Smooth muscle cell (in vitro differentiated cells): ENCODE results near the gene CACNA1A. TPM values are rescaled to one million over a fixed set of nuclear protein-coding genes. Genes with fewer than 3 reads are reported as not detected.

Source experiments
- DNase-seq: peaks from one replicate; lab custom pipeline; 2025; ENCODE audit not compliant: unreplicated experiment; lab: John Stamatoyannopoulos, UW
- H2AFZ ChIP-seq: fragments of 200-600 bp; sonication (generic); 2 replicates; pipeline ENCODE4 v1.6.0; 2016; ENCODE audit warnings: antibody characterized with exemption, low read depth, mild to moderate bottlenecking
- H3F3A ChIP-seq: fragments of 200-600 bp; sonication (generic); 2 replicates; pipeline ENCODE4 v1.6.0; 2017; ENCODE audit warnings: antibody characterized with exemption, low read depth
- H3K27ac ChIP-seq: fragments of 200-600 bp; sonication (generic); 2 replicates; pipeline ENCODE4 v1.5.1; 2016; ENCODE audit warnings: low read depth, mild to moderate bottlenecking
- H3K27me3 ChIP-seq: fragments of 200-600 bp; sonication (generic); 2 replicates; pipeline ENCODE4 v1.6.1; 2016; ENCODE audit warnings: low read depth, mild to moderate bottlenecking
- H3K36me3 ChIP-seq: fragments of 200-600 bp; sonication (generic); 2 replicates; pipeline ENCODE4 v1.5.1; 2016; ENCODE audit warnings: low read depth
- H3K4me1 ChIP-seq: fragments of 200-600 bp; sonication (generic); 2 replicates; pipeline ENCODE4 v1.5.1; 2016; ENCODE audit warnings: low read depth
- H3K4me2 ChIP-seq: fragments of 200-600 bp; sonication (generic); 2 replicates; pipeline ENCODE4 v1.6.0; 2016; ENCODE audit warnings: mild to moderate bottlenecking
- H3K4me3 ChIP-seq: fragments of 200-600 bp; sonication (generic); 2 replicates; pipeline ENCODE4 v1.5.1; 2016; ENCODE audit warnings: mild to moderate bottlenecking
- H3K79me2 ChIP-seq: fragments of 200-600 bp; sonication (generic); 2 replicates; pipeline ENCODE4 v1.6.0; 2016; ENCODE audit warnings: low read depth, mild to moderate bottlenecking
- H3K9ac ChIP-seq: fragments of 200-600 bp; sonication (generic); 2 replicates; pipeline ENCODE4 v1.6.0; 2016; ENCODE audit warnings: low read depth
- H3K9me3 ChIP-seq: fragments of 200-600 bp; sonication (generic); replicated peaks from 2 replicates; pipeline ENCODE4 v1.5.1; 2016; ENCODE audit warnings: low read depth
- H4K20me1 ChIP-seq: fragments of 200-600 bp; sonication (generic); 2 replicates; pipeline ENCODE4 v1.6.0; 2016; ENCODE audit warnings: low read depth
- CTCF ChIP-seq: fragments of 200-600 bp; sonication (generic); IDR thresholded peaks from 2 replicates; pipeline ENCODE4 v1.5.1; 2017; ENCODE audit warnings: borderline replicate concordance, mild to moderate bottlenecking, antibody characterized with exemption; ENCODE audit not compliant: insufficient read depth, poor library complexity, severe bottlenecking
- WGBS: methylation state at CpG from one replicate; pipeline ENCODE4 v1.1.7; 2016; ENCODE audit warnings: low lambda C conversion rate; 5-methylcytosine and 5-hydroxymethylcytosine counted together
- polyA plus RNA-seq: library from polyadenylated mRNA; unstranded; fragments of >200 nt; fragmentation: Nextera tagmentation; extraction: Ambion mirVana; gene quantifications from 2 replicates; pipeline ENCODE4 v1.2.1, GENCODE V29; 2016
- total RNA-seq: library from RNA; depleted of rRNA; stranded (reverse); fragments of >200 nt; gene quantifications from 2 replicates; pipeline ENCODE4 v1.2.3, GENCODE V29; 2014

CACNA1A gene
- total and polyA plus RNA-seq, 2 experiments from 2014 or later = 1.3 to 3.0 TPM

- no peak for TF ChIP-seq CTCF
- no peak for DNase-seq
- H3K36me3 ChIP-seq = no peaks in the 10 kb centered on the region
- no peaks in the 10 kb centered on the region for H3K4me1 ChIP-seq
- no peak overlapping the region for H3K9ac ChIP-seq
- no peaks in the 10 kb centered on the region for H4K20me1 ChIP-seq
- H3F3A ChIP-seq = no peaks in the 10 kb centered on the region
- H2AFZ ChIP-seq = no peak overlapping the region
- H3K79me2 ChIP-seq = no peaks in the 10 kb centered on the region
- no peak overlapping the region for H3K27ac ChIP-seq
- WGBS = 88% methylated on average over 8 of the region's 8 CpGs
- no peak overlapping the region for H3K4me2 ChIP-seq
- no peak overlapping the region for H3K4me3 ChIP-seq
- no peaks in the 10 kb centered on the region for H3K27me3 ChIP-seq
- H3K9me3 ChIP-seq = no peaks in the 10 kb centered on the region
Observed at GRCh38 chr19:13282486-13283065, 223.7 kb downstream of the CACNA1A start.

GRCh38 chr19:13281567-13282291, 224.6 kb downstream of the CACNA1A start:
- no peak overlapping the region for H3K4me3 ChIP-seq
- no peaks in the 10 kb centered on the region for H3K79me2 ChIP-seq
- no peak for TF ChIP-seq CTCF
- H3K9me3 ChIP-seq = no peaks in the 10 kb centered on the region
- 74% methylated on average over 24 of the region's 24 CpGs for WGBS
- H3F3A ChIP-seq = no peaks in the 10 kb centered on the region
- H3K4me1 ChIP-seq = no peaks in the 10 kb centered on the region
- H2AFZ ChIP-seq = no peak overlapping the region
- no peak overlapping the region for H3K9ac ChIP-seq
- DNase-seq = no peak
- no peaks in the 10 kb centered on the region for H3K27me3 ChIP-seq
- H4K20me1 ChIP-seq = no peaks in the 10 kb centered on the region
- no peak overlapping the region for H3K4me2 ChIP-seq
- H3K36me3 ChIP-seq = no peaks in the 10 kb centered on the region
- H3K27ac ChIP-seq = no peak overlapping the region

GRCh38 chr19:13277104-13277809, 229.0 kb downstream of the CACNA1A start:
- H3K4me2 ChIP-seq = no peak overlapping the region
- no peak overlapping the region for H3K9ac ChIP-seq
- 45% methylated on average over 17 of the region's 17 CpGs for WGBS
- TF ChIP-seq CTCF = peak; percentile 71
- H3K79me2 ChIP-seq = no peaks in the 10 kb centered on the region
- DNase-seq = peak; percentile 27
- H3K4me3 ChIP-seq = no peak overlapping the region
- H3F3A ChIP-seq = no peaks in the 10 kb centered on the region
- no peaks in the 10 kb centered on the region for H3K9me3 ChIP-seq
- H3K36me3 ChIP-seq = no peaks in the 10 kb centered on the region
- no peaks in the 10 kb centered on the region for H3K4me1 ChIP-seq
- H3K27ac ChIP-seq = no peak overlapping the region
- no peaks in the 10 kb centered on the region for H3K27me3 ChIP-seq
- no peaks in the 10 kb centered on the region for H4K20me1 ChIP-seq
- no peak overlapping the region for H2AFZ ChIP-seq
